Keratinocyte (primary cell): ENCODE measurements around the gene CDH13. TPM values are rescaled to one million over a fixed set of nuclear protein-coding genes. Genes with fewer than 3 reads are reported as not detected.

Experiments
- DNase-seq: peaks from one replicate; pipeline ENCODE4 v3.0.0-alpha.2; 2011; ENCODE audit warnings: low read depth, missing footprints, low spot score
- FAIRE-seq: peaks from 2 replicates; lab custom pipeline; 2011; peaks lifted over from hg19 to GRCh38; lab: Jason Lieb, UNC
- H2AFZ ChIP-seq: 2 replicates; pipeline ENCODE4 v1.6.0; 2012; ENCODE audit warnings: low read length, control low read depth, inconsistent platforms; ENCODE audit not compliant: control insufficient read depth
- H3K27ac ChIP-seq: 2 replicates; pipeline ENCODE4 v1.5.1; 2011; ENCODE audit warnings: low read length; ENCODE audit not compliant: control insufficient read depth, insufficient read depth
- H3K27me3 ChIP-seq: 3 replicates; pipeline ENCODE4 v1.6.0; 2011; ENCODE audit warnings: low read length; ENCODE audit not compliant: control insufficient read depth, insufficient read depth; ENCODE audit errors: extremely low read depth
- H3K36me3 ChIP-seq, 2 experiments: 2 replicates in 1 of 2; 3 replicates in 1 of 2; pipeline ENCODE4 v1.5.1; 2011; ENCODE audit warnings: low read length in 2 of 2, mild to moderate bottlenecking in 1 of 2; ENCODE audit not compliant: control insufficient read depth in 2 of 2, insufficient read depth in 2 of 2; ENCODE audit errors: extremely low read depth in 1 of 2
- H3K4me1 ChIP-seq: 3 replicates; pipeline ENCODE4 v1.5.1; 2011; ENCODE audit warnings: low read length; ENCODE audit not compliant: control insufficient read depth, insufficient read depth; ENCODE audit errors: extremely low read depth
- H3K4me2 ChIP-seq: 3 replicates; pipeline ENCODE4 v1.6.0; 2011; ENCODE audit warnings: low read depth, low read length; ENCODE audit not compliant: control insufficient read depth, insufficient read depth; ENCODE audit errors: extremely low read depth
- H3K4me3 ChIP-seq, 3 experiments: fragments of 200-600 bp in 1 of 3; sonication (generic) in 1 of 3; 2 replicates in 2 of 3; 3 replicates in 1 of 3; pipeline ENCODE4 v1.5.1; 2011 to 2016; ENCODE audit warnings: low read length in 3 of 3, mild to moderate bottlenecking in 3 of 3, control low read depth in 2 of 3, inconsistent platforms in 1 of 3, low read depth in 1 of 3, mixed read lengths in 1 of 3, mixed run types in 1 of 3, moderate library complexity in 1 of 3; ENCODE audit not compliant: control insufficient read depth in 2 of 3, insufficient read depth in 2 of 3; ENCODE audit errors: extremely low read depth in 1 of 3
- H3K79me2 ChIP-seq: 2 replicates; pipeline ENCODE4 v1.6.0; 2012; ENCODE audit warnings: low read length; ENCODE audit not compliant: control insufficient read depth, insufficient read depth
- H3K9ac ChIP-seq: 3 replicates; pipeline ENCODE4 v1.6.0; 2011; ENCODE audit warnings: low read length; ENCODE audit not compliant: control insufficient read depth, insufficient read depth; ENCODE audit errors: extremely low read depth
- H3K9me1 ChIP-seq: 3 replicates; pipeline ENCODE4 v1.6.0; 2011; ENCODE audit warnings: low read length; ENCODE audit not compliant: control insufficient read depth, insufficient read depth; ENCODE audit errors: extremely low read depth
- H3K9me3 ChIP-seq: 2 replicates; pipeline ENCODE4 v1.5.1; 2012; ENCODE audit warnings: low read depth, low read length; ENCODE audit not compliant: control insufficient read depth
- H4K20me1 ChIP-seq: 3 replicates; pipeline ENCODE4 v1.6.0; 2011; ENCODE audit warnings: low read length; ENCODE audit not compliant: control insufficient read depth, insufficient read depth; ENCODE audit errors: extremely low read depth
- EZH2 ChIP-seq: IDR thresholded peaks from one replicate; pipeline ENCODE4 v1.6.1; 2012; ENCODE audit warnings: inconsistent platforms, mild to moderate bottlenecking, low read length, moderate library complexity
- dilution Hi-C: fragments of 300-500 bp; cut with MboI; formaldehyde crosslinking; loops from one replicate; pipeline ENCODE4 v1.7.0; 2020; ENCODE audit warnings: low sequenced_read_pairs; ENCODE audit not compliant: extremely low pct_ligation_motif_present
- polyA plus RNA-seq, 5 experiments: library from polyadenylated mRNA; depleted of rRNA in 3 of 5; stranded (reverse) in 3 of 5; stranded (forward) in 1 of 5; unstranded in 1 of 5; fragments of >200 nt; gene quantifications; 1 replicate in 1 of 5; 2 replicates in 3 of 5; 3 replicates in 1 of 5; pipeline versions ENCODE4 v1.2.1 to v1.2.3, GENCODE V29; 2011 to 2012; ENCODE audit warnings: missing spikeins in 2 of 5, low read depth in 1 of 5, low replicate concordance in 1 of 5
- TF ChIP-seq, protein P1 (sequence below), 3 experiments: IDR thresholded peaks in 1 of 3; conservative IDR thresholded peaks in 1 of 3; optimal IDR thresholded peaks in 1 of 3; 2 replicates in 2 of 3; 3 replicates in 1 of 3; pipeline versions ENCODE3 to v1.5.1; 2011; ENCODE audit warnings: low read length in 3 of 3, mild to moderate bottlenecking in 3 of 3, moderate library complexity in 2 of 3, control low read depth in 1 of 3, inconsistent platforms in 1 of 3; ENCODE audit not compliant: insufficient read depth in 2 of 3; ENCODE audit errors: extremely low read depth in 1 of 3

The CDH13 gene
- polyA plus RNA-seq, 1 donor (not counting 4 experiments of a cell fraction or from before 2014, with no cell fraction given): 111 TPM

DNA sequence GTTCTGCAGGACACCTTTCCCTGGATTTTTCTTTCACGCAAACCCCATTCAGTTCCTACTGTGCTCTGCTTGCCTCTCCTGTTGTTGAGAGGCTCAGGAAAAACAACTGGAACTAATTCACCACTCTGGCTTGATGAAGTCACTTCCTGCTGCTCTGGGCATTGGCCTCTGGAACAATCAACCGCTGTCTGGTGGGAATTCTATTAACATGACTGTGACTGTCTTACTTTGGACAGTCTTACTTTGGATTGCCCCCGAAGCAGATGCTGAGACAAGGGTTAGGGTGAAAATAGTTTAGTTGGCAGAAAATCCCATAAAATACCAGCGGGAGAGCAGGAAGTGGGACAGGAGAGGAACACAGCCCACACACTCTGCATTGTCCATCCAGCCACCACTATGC, 1091.0 kb downstream of the CDH13 start:
- no peak for FAIRE-seq
- H3K4me1 ChIP-seq: no peaks in the 10 kb centered on the region
- no peak overlapping the region for H3K4me2 ChIP-seq
- H3K27me3 ChIP-seq: no peaks in the 10 kb centered on the region
- no peaks in the 10 kb centered on the region for H3K36me3 ChIP-seq
- H3K27ac ChIP-seq: no peak overlapping the region
- dilution Hi-C loops: no loop called here
- H3K9me1 ChIP-seq: no peaks in the 10 kb centered on the region
- H3K9me3 ChIP-seq: no peaks in the 10 kb centered on the region
- TF ChIP-seq, protein P1, sequence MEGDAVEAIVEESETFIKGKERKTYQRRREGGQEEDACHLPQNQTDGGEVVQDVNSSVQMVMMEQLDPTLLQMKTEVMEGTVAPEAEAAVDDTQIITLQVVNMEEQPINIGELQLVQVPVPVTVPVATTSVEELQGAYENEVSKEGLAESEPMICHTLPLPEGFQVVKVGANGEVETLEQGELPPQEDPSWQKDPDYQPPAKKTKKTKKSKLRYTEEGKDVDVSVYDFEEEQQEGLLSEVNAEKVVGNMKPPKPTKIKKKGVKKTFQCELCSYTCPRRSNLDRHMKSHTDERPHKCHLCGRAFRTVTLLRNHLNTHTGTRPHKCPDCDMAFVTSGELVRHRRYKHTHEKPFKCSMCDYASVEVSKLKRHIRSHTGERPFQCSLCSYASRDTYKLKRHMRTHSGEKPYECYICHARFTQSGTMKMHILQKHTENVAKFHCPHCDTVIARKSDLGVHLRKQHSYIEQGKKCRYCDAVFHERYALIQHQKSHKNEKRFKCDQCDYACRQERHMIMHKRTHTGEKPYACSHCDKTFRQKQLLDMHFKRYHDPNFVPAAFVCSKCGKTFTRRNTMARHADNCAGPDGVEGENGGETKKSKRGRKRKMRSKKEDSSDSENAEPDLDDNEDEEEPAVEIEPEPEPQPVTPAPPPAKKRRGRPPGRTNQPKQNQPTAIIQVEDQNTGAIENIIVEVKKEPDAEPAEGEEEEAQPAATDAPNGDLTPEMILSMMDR (optimal IDR thresholded peaks at IDR 0.05 in 1 of 3, IDR thresholded peaks at IDR 0.05 in 1 of 3, conservative IDR thresholded peaks at IDR 0.05 in 1 of 3; ENCODE audit: extremely low read depth in 1 of 3, insufficient read depth in 2 of 3, low read length in 3 of 3): no peak
- no peak for TF ChIP-seq EZH2
- no peak overlapping the region for H3K4me3 ChIP-seq
- H2AFZ ChIP-seq: no peak overlapping the region
- no peaks in the 10 kb centered on the region for H4K20me1 ChIP-seq
- DNase-seq: no peak
- H3K9ac ChIP-seq: no peak overlapping the region
- no peaks in the 10 kb centered on the region for H3K79me2 ChIP-seq

DNA sequence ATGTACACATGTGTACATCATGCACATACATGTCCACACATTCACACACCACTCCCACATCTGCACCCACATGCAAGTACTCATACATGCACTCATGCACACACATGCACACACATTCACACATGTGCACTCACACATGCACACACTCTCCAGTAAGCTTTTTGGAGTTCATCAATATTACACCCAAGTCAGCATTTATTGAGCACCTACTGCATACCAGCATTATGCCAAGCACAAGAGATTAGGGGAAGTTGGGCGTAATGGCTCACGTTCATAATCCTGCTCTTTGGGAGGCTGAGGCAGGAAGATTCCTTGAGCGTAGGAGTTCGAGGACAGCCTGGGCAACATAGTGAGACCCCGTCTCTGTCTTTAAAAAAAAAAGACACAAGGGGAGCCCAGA, 1093.4 kb downstream of the CDH13 start:
- FAIRE-seq (no peak), DNase-seq (no peak)
- H3K4me2 ChIP-seq: no peak overlapping the region
- no peaks in the 10 kb centered on the region for H3K9me3 ChIP-seq
- H3K36me3 ChIP-seq: no peaks in the 10 kb centered on the region
- no peaks in the 10 kb centered on the region for H3K9me1 ChIP-seq
- H2AFZ ChIP-seq: no peak overlapping the region
- H3K9ac ChIP-seq: no peak overlapping the region
- no peaks in the 10 kb centered on the region for H3K4me1 ChIP-seq
- no peak for TF ChIP-seq EZH2
- TF ChIP-seq, protein P1 (optimal IDR thresholded peaks at IDR 0.05 in 1 of 3, IDR thresholded peaks at IDR 0.05 in 1 of 3, conservative IDR thresholded peaks at IDR 0.05 in 1 of 3; ENCODE audit: extremely low read depth in 1 of 3, insufficient read depth in 2 of 3, low read length in 3 of 3): no peak
- no peaks in the 10 kb centered on the region for H4K20me1 ChIP-seq
- no peaks in the 10 kb centered on the region for H3K27me3 ChIP-seq
- no peaks in the 10 kb centered on the region for H3K79me2 ChIP-seq
- dilution Hi-C loops: no loop called here
- H3K27ac ChIP-seq: no peak overlapping the region
- H3K4me3 ChIP-seq: no peak overlapping the region
